GM21390 (cell line): ENCODE data around the gene CHORDC1.
"Not testable (repeated sequence)": the region's sequence is repeated elsewhere in the genome, so short reads cannot be mapped to it uniquely, and the experiment has no call there.

Experiments used
- ATAC-seq: cut with Tn5 transposase; IDR thresholded peaks from one replicate; pipeline ENCODE4 v1.9.1; 2021; ENCODE audit not compliant: unreplicated experiment

The CHORDC1 gene

DNA sequence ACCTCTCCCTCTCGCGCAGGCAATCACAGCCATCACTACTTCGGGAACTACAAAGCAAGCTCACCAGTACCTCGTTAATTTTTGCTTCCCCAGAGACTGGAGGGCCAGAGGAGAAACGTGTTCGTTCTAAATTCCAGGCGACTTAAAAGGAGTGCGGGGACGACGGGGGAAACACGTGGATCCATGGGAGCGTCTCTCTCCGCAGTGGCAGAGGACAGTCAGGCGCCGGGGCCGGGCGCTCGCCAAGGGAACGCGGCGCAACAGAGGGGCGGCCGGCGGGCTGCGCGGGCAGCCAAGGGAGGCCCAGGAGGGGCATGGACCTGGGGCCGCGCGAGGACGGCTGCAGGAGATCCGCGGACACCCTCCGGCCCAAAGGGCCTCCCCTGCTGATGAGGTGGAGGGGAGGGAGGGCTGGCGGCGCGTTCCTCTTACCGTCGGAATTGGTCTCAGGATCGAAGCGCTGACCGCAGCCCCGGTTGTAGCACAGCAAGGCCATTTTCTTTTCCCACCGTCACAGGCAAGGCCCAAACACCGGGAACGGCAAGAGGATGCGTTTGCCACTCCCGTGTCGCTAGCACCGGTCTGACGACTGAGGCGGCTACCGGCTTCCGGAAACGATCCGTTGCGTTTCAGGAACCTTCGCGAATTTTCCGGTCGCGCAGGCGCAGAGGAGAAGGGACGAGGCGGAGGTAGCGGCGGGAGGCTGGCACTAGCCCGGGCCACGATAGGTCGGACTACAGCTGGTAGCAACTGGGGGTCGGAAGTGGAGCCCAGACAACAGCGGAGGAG lies at the start of gene CHORDC1:
Gene CHORDC1 (minus strand): TSS at position 591 of the 789 bp plus-strand sequence. CDS start 95 bp downstream, at position 496.
- peak; percentile 90 for ATAC-seq

DNA sequence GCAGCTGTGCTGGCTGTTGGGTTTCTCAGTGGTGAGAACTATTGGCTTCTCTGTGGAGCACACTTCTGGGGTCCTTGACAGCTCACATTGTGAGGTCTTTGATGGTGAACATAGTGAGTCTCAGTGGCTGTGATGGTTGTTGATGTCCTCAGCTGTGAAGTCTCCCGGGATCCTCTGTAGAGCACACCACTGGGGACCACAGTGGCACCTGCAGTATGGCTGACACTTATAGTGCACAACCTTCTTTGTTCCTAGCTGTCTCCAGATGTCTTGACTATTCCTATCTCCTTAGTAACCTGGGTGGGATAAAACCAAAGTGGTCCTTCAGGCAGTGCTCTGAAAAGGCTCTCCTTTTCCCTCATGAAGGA lies 34.3 kb upstream of the CHORDC1 start:
- no peak for ATAC-seq

DNA sequence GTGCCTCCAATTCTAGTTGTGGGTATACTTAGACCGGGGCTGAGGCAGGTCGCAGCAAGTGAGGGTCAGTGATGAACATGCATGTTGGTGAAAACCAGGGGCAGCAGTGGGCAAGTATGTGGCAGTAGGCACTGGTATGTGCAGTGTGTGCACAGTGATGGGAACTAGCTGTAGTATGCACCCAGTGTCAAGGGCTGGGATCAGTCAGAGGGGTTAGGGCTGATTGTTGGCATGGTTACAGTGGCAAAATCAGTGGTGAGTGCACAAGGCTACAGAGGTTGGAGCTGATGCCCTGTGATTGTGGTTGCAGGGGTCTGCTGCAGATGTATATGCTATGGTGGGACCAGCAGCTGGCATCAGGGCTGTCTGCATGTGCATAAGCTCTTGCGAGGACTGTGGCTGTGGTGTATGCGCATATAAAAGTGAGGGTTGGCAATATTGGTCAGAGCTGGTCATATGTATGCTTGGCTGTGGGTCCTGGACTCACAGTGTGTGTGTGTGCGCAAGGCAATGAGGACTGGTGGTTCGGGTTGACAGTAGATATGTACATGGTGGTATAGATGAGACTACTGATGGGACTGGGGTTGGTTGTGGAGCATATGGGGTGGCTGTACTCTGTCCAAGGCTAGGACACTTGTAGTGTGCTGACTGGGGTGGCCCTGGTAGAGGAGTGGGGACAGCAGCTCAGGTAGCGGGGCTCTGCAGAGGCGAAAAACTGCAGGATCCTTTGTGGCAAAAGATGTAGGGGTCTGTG lies 33.7 kb upstream of the CHORDC1 start:
- no peak for ATAC-seq

DNA sequence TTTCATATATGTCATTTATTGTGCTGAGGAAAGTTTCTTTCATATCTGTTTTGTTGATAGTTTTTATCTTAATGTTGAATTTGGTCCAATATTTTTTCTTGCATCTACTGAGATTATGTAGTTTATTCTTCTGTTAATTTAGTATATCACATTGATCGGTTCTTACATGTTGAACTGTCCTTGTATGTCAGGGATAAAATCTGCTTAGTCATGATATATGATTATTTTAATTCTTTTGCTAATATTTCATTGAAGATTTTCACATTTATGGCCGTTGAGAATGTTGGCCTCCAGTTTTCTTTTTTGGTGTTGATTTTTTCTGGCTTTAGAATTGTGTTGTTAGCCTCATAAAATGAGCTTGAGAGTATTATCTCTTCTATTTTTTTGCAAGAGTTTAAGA lies 31.2 kb upstream of the CHORDC1 start:
- ATAC-seq, result no peak

DNA sequence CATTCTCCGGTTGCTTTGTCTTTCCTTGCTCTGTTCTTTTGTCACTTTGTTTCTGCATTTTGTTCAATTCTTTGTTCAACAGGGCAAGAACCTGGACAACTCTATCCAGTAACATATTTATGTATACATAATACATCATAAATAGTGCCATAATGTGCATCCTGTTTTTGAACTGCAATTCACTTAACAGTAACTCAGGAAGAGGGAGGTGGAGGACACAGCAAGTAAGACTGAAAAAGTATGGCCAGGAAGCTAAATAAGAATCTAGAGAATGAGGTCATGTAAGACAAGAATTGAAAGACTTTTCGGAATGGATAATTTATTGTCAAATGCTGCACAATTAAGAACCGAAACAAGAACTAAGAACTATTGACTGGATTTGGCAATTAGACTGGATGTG lies 29.2 kb upstream of the CHORDC1 start:
- no peak for ATAC-seq

DNA sequence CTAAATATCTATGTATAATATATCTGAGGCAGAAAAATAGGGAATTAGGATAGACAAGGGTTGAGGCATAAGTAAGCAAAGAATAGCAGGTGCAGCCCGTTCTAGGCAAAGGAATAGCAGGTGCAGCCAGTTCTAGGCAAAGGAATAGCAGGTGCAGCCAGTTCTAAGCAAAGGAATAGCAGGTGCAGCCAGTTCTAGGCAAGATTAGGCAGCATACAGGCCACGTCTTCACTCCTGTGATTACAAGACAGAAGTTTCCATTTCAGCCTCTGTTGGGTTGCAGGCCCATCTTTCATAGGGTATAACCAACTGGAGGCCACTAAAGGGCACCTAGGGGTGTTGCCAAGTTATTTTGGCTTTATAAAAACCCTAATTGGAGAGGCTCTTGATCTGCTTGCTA lies 28.8 kb upstream of the CHORDC1 start:
- ATAC-seq, result no peak

DNA sequence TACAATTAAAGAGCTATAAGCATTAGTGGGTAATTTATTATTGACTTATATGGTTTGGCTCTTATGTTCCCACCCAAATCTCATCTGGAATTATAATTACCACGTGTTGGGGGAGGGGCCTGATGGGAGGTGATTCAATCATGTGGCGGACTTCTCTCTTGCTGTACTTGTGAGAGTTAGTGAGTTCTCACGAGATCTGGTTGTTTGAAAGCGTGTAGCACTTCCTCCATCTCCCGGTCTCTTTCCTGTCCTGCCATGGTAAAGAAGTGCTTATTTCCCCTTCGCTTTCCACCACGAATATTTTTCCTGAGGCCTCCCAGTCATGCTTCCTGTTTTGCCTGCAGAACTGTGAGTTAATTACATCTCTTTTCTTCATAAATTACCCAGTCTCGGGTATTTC lies 28.1 kb upstream of the CHORDC1 start:
- no peak for ATAC-seq

DNA sequence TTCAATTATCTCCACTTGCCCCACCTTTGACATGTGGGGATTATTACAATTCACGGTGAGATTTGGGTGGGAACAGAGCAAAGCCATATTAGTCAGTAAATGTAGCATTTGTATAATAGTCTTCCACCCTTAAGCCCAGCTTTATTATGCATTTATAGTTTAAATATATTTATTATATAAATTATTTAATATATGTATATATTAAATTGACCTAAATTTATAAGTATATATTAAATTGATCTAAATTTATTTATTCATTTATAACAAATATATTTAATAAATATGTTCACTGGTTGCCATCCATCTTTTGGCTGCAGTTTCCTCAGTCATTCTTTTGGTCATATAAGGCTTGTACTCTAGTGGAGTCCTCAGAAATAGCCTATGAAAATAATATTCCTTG lies 23.6 kb upstream of the CHORDC1 start:
- no peak for ATAC-seq

DNA sequence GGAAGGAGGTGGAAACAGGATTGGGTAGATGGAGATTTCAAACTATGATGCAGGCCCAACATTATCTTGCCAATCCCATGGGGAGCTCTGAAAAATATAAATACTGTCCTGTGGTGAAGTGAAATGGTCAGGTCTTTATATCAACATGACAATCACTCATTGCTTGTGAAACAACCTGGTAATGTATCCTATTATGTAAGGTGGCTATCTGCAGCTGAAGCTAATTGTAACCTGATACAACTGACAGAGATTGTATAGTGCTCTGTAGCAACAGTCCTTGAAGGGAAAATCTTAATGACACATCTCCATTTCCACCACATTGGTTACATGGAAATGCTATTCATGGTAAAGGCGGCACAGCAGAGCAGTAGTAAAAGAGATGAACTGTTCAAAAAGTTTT lies 20.7 kb upstream of the CHORDC1 start:
- ATAC-seq, result no peak

DNA sequence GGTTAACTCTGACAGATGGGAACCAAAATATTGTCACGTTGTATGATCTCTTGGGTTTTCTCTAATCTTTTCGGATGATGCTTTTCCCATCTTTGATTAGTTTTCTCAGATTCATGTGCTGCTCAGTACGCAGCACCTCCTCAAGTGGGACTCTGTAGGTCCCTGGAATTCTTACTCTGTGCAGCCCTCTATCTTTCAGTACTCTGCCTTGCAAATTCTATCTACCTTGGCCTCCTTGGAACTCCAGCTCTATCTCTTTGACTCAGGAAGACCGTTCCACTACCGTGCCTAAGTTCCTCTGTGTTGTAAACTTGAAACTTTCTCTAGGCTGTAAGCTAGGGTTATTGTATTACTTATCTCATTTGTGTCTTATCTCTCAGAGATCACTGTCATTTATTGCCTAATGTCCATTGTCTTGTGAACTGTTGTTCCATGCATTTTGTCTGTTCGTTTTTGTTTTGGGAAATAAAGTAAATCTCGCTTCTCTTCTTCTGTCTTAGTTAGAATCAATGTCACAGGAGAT lies 20.1 kb upstream of the CHORDC1 start:
- ATAC-seq, result no peak

DNA sequence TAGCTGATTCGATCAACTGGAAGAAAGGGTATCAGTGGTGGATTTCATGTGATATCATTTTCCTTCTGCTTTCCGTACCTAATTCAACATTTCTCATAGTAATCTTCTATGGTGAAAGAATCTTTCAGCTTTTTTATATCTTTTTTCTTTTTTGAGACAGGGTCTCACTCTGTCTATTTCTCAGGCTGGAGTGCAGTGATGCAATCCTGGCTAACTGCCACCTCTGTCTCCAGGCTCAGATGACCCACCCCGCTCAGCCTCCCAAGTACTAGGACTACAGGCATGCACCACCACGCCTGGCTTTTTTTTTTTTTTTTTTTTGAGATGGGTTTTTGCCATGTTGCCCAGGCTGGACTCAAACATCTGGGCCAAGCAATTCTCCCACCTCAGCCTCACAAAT lies 18.6 kb upstream of the CHORDC1 start:
- ATAC-seq, result no peak

DNA sequence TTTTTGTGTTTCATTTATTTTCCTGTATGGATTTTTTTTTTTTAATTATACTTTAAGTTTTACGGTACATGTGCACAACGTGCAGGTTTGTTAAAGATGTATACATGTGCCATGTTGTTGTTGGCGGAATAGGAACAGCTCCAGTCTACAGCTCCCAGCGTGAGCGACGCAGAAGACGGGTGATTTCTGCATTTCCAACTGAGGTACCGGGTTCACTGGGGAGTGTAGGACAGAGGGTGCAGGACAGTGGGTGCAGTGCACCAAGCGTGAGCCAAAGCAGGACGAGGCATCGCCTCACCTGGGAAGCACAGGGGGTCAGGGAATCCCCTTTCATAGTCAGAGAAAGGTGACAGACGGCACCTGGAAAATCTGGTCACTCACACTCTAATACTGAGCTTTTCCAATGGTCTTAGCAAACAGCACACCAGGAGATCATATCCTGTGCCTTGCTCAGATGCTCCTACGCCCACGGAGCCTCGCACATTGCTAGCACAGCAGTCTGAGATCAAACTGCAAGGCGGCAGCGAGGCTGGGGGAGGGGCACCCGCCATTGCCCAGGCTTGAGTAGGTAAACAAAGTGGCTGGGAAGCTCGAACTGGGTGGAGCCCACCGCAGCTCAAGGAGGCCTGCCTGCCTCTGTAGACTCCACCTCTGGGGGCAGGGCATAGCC lies 17.3 kb upstream of the CHORDC1 start:
- ATAC-seq, result not testable (repeated sequence)

DNA sequence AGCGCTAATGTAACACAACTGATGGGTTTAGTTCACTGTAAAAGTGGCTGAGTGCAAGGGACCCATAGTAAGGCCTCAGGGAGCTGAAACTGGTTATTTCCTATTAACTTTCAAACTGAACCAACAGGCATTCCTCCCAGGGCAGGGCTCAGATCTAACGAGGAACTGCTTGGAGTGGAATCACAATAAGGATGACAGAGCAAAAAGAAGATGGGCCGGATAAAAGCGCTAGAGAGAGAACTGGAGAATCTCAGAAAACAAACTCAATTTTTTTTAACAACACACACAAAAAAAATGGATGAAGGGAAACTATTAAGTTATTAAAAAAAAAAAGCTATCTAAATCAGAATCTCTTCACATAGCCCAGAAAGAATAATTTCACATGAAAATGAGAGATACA lies 14.2 kb upstream of the CHORDC1 start:
- no peak for ATAC-seq

DNA sequence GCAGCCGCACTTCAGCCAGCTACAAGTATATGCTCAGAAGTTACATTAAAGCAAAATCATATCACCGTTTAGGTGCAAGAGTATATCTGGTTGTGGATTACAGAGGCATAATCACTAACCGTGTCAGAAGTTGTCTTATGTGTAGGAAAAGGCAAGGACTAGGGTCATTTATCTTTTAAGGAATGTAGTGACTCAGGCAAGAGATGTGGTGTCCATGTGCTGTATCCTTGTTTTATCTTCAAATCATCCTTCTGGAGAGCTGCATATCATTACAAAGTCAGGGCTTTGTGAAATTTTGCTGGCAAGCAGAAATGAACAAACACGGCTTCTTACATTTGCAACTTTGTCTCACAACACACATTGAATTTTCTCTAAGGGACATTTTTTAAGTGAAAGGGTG lies 12.7 kb upstream of the CHORDC1 start:
- ATAC-seq, result no peak

DNA sequence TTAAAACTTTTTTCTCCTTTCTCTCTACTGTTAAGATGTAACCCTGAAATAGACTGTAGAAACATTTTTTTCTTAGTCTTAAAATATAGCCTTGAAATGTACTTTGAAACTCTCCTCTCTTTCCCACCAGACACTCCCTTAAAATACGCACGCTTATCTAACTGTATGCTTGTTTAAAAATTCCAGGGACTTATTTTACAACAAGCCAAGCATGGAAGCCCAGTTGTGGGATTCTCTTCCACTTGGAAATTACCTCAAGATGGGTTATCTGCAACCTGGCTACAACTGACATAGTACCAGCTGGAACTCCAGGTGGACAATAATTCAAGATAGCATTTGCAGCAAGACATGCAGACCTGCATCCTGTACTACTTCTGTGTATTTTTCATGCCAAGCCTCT lies 12.1 kb upstream of the CHORDC1 start:
- no peak for ATAC-seq

DNA sequence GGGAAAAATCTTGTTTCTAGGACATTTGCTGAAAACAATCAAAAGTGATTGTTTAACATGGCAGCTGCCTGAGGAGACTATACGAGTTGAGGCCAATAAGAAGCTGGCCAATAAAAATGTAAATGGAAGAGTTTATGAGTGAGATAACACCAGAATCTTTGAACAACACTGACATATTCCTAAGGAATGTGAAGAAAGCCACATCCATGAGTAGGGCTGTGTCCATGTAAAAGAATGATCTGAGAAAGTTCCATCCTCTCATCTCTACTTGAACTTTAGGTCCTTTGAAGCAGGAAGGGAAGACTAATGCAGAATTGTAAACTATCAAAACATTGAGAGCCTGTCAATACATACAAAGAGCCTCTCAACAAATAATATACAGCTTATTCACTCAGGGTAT lies 6.9 kb upstream of the CHORDC1 start:
- ATAC-seq, result no peak

DNA sequence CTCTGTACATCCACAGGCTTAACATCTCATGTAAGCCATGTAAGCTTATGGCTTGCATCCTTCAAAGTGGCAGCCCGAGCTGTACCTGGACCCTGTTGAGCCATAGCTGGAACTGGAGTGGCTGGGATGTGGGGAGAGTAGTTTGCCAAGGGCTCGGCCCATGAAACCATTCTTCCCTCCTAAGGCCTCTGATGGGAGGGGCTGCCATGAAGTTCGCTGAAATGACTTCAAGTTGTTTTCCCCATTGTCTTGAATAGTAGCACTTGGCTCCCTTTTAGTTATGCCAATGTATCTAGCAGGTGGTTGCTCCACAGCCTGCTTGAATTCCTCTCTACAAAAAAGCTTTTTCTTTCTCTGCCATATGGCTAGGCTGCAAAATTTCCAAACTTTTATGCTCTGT lies 5.2 kb upstream of the CHORDC1 start:
- no peak for ATAC-seq

DNA sequence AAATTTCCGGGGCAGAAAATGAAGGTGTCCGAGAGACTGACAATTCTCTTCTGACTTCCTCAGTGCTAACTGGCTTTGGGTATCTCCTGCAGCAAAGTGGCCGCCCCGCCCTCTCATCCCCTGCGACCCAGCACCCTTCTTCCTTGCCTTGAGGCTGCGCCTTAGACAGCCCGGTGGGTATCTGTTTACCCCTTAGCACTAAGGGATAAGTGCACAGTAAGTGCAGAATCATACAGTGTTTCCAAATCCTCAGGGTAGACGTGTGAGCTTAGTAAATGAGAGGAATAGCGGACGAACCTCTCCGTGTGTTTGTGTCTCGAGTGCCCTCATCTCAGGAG lies 368 bp upstream of the CHORDC1 start:
- ATAC-seq, result peak; percentile 47

DNA sequence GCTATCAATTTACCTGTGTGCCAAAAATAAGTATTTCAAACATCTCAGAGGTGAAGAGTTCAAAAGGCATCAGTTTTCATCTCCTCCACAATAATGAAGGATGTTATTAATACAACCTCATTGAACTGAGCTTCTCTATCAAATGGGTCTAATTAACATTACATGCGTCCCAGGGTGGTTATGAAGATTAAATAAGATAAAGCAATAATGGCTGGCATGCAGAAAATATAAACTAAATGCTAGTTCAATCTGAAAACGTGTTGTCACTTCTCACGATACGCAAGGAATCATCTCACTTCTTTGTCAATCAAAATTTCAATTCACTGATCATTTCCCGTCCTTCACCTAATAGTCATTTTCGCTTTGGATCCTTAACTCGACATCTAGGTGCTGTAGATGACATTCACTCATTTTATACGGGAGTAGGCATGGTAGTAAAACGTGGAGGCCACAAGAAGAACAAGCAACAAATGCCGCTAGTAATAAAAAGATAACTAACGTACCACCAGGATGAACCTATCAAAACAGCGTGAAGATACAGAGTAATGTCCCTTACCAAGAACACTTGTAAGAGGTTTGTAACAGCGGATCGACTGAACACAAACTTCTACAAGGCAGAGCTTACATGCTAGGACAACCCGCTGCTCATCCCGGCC lies 918 bp downstream of the CHORDC1 start:
- peak; percentile 18 for ATAC-seq

DNA sequence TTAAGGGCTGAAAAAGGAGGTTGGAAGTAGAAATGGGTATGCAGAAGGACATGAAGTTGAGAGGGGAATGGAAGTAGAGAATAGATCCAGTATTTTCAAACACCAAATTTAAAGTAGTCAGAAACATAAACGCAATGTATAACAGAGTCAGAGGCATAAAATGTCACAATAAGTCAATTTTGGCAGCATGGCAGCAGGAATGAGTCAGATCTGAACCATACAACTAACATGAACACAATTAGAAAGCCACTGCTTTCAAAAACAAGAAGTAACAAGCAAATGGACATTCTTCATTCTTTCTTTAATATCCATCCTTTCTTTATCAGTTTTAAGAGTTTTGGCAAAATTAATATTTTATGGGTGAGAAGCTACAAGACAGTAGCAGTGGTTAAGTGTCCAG lies 2.5 kb downstream of the CHORDC1 start:
- no peak for ATAC-seq

DNA sequence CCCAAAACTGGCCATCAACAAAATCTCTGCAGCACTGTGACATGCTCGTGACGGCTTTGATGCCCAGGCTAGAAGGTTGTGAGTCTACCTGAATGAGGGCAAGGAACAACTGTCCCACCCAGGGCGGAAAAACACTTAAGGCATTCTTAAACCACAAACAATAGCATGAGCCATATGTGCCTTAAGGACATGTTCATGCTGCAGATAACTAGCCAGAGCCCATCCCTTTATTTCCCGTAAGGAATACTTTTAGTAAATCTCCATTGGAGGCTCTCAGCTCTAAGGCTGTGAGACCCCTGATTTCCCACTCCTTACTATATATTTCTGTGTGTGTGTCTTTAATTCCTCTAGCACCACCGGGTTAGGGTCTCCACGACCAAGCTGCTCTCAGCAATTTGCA lies 3.4 kb downstream of the CHORDC1 start:
- ATAC-seq, result no peak
